HG03064 (cell line): ENCODE data around the gene SMARCC2.
"Not testable (repeated sequence)": the region's sequence is repeated elsewhere in the genome, so short reads cannot be mapped to it uniquely, and the experiment has no call there.

Source experiments
- ATAC-seq: cut with Tn5 transposase; IDR thresholded peaks from one replicate; pipeline ENCODE4 v1.9.1; 2021; ENCODE audit warnings: low read depth; ENCODE audit not compliant: unreplicated experiment

SMARCC2 gene

DNA sequence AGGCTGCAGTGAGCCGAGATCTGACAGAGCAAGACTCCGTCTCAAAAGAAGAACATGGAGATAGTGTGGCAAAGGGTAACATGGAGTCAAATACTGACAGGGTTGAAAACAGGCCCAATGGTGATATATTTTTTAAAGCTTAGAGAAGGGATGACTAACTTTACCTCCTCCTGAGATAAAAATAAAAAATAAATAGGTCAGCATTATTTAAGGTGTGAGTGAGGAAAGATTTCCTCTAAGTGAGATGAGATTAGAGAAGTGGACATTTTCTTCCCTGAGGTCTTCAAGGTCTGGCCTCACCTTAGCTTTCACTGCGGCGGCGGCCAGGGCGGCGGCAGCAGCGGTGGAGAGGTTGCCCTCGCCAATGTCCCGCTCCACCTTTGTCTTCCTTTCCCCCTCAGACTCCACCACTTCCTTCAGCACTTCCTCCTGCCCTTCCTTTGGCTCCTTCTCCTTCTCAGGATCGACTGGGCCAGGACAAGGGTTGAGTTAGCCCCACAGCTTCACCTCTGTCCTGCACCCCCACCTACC, 20.0 kb downstream of the SMARCC2 start:
- ATAC-seq, result no peak

DNA sequence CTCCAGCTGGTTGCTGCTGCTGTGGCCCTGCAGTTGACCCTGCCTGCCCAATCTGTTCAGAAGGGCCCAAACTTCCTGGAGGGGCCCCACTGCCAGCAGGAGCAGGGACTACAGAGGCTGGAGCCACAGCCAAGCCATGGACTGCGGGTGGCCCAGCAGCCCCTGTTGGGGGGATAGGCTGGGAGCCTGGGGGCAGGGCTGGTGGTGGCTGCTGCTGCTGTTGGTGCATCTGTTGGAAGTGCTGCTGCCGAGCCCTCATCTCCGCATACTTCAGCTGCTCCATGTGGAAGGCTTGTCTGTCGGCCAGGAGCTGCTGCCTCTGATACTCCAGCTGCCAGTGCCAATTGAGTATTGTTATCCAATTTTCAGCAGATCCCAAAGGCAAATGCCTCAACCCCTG, 23.9 kb downstream of the SMARCC2 start:
- no peak for ATAC-seq

DNA sequence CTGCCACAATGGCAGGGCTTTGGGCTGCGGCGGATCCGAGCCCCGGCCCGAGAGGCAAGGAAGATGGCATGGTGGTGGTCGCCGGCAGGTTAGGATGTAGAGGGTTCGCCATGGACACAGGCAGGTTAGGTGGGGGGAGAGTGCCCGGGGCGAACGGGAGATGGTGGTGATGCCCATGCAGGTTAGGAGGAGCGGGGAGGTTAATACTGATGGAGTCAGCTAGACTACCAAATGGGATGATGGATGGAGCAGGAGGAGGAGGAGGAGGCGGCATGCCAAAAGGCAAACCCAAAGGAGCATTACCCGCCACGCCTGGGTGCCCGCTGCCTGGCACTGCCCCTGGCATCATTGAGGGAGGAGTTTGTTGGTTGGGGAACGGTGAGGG, 24.9 kb downstream of the SMARCC2 start:
- no peak for ATAC-seq

DNA sequence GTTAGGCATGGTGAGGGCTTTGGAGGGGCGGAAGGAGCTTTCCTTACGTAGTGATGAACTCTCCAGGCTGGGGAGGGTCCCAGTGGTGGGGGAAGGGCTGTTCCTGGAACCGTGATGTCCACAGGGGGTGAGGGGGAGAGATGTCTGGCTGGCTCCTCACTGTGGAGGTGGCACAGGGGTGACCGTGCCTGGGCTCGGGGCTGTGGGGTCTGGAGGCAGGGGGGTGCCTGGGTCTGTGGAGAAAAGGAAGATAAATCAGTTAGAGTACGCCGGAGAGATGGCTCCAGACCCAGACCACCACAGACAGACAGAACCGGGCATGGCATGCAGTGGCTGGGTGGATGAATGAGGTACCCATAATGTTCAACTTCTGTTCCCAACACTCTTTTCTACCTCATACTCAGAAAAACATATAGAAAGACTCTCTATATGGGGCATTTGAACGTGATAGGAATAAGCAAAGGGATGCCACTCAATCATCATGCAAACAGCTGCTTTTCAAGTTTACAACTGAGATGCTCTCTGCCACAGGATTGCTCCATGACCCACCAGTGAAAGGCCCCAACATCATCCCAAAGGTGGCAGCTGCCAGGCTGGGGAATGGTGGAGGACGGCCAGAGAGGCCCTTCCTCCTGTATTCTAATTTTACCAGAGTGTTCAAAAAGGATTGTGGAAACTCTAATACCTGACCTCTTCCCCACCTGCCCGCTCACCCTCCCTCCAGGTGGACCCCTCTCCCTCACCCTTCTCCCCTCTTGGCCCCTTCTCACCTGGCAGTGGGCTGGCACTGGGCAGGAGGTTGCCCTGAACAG, 25.5 kb downstream of the SMARCC2 start:
- ATAC-seq, result no peak

DNA sequence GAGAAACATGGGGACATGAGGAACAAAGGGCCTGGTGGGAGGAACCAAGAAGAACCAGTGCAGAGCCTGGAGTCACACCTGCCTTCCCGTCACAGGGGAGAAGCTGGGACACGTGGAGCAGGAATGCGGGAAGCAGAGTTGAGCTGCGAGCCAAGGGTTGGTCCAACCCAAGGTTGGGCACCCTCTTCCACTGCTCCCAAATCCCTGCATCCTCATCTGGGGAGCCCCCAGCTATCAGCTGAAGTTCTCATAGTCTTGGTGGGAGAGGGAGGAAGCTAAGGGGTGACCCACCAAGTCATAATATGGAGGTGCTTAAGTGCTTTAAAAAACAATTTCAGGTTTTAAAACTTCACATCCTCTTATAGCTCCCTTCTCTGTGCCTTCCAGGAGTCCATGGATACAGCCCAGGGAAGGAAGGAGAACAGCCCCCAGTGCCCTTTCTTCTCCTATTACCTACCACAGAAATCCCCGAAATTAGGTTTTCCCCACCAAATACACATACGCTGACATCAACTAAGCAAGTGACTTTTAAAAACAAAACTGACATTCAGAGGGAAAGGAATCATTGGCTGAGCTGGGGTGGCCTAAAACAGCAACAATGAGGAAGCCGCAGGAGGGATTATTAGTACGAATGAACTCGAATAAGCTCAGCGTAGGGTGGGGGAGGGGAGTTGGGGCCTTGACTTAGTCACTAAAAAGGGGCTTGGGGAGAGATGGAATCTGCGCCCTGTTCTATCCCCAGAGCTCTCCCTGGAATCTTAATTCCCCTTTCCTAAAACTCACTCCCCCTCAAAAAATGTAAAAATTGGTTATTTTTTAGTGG, 26.6 kb downstream of the SMARCC2 start:
- ATAC-seq, result no peak

DNA sequence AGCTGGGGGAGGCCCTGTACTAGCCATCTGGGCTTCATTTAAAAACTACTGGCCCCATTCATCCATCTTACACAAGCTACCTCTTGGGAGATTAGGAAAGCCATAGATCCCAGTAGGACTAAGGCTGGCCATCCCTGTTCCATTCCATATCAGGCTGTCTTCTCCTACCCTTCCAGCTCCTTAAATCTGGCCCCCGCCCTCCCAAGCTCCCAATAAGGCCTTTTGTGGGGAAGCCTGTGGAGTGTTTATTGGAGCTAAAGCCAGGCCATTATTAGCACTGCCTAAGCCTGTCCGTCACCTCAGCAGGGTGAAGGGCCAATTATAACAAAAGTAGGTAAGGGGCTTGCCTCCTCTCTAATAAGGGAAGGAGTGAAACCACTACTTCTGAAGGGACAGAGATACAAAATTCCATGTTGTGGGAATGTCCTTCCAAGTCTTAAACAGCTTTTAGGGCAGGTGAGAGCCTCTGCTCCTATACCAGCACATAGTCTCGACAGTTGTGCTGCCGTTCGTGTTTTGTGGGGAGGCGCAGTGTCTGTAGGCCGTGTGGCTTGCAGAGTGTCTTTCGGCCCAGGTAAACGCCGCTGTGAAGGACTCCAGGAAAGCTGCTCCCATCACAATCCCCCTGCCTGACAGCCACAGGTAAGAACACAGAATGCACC, 27.5 kb downstream of the SMARCC2 start:
- ATAC-seq, result no peak

DNA sequence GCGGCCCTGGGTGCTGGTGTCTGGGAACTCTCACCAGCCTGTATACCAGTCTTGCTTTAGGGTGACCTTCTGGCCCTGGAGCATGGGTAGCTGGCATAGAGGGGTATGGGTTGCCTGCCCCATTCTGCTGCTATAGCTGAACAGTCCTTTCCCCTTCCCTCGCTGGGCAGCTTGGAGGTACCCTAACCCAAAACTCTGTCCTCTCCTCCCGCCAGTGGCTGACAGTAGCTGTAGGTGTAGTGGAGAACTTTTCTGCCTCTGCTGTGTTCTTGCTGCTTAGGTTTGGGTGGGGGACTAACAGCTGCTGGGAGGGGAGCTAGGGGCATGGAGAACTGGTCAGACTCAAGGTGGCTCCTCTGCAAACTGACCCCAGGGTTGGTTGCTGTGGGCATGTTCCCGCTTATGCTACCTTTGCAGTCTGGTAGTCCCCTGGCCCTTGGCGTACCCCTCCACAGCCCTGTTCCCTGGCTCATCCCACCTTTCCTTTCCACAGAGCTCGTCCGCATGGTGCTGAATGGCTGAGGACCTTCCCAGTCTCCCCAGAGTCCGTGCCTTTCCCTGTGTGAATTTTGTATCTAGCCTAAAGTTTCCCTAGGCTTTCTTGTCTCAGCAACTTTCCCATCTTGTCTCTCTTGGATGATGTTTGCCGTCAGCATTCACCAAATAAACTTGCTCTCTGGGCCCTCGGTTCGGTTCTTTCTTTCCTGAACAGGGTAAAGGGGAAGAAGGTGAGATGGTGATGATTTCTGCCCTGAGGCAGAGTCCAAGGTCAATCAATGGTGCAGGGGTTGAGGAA, 28.2 kb downstream of the SMARCC2 start:
- no peak for ATAC-seq

DNA sequence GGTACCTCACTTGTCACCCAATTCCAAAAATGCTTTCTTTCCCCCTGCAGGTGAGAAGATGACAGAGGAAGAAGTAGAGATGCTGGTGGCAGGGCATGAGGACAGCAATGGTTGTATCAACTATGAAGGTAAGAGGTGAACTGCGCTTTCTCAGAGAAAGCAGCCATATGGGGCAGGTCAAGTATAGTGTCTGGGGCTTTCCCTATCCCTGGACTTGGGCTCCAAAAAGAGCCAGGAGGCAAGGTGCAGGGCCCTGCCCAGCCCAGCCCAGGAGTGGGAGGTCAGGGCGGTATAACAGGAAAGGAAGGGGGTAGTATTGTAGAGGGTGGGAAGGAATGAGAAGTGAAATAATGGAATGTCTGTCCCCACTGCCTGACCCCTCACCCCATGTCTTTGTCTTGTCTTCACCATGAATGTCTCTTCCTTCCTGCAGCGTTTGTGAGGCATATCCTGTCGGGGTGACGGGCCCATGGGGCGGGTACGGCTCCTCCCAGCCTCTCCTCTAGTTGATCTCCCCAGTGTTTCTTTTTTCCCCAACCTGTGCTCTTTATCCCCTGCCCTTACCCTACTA, 29.0 kb downstream of the SMARCC2 start:
- no peak for ATAC-seq

DNA sequence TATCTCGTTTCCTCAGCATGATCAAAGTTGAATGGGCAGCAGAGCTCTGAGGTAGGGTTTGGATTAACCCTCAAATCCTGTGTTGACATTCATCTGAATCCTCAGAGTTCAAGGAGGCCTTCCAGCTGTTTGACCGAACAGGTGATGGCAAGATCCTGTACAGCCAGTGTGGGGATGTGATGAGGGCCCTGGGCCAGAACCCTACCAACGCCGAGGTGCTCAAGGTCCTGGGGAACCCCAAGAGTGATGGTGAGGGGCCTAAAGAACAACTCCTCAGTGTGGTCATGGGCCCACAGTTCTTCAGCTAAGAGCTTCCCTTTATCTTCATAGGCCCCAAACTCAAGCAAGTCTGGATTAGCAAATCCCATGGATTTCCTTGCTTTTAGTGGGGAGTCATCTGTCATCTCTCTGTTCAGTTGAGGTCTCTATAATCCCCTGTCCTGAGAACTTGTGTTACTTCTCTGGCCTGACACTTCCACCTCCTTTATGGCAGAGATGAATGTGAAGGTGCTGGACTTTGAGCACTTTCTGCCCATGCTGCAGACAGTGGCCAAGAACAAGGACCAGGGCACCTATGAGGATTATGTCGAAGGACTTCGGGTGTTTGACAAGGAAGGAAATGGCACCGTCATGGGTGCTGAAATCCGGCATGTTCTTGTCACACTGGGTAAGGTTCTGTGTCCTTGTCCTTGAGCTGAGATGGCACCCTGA, 29.6 kb downstream of the SMARCC2 start:
- no peak for ATAC-seq

DNA sequence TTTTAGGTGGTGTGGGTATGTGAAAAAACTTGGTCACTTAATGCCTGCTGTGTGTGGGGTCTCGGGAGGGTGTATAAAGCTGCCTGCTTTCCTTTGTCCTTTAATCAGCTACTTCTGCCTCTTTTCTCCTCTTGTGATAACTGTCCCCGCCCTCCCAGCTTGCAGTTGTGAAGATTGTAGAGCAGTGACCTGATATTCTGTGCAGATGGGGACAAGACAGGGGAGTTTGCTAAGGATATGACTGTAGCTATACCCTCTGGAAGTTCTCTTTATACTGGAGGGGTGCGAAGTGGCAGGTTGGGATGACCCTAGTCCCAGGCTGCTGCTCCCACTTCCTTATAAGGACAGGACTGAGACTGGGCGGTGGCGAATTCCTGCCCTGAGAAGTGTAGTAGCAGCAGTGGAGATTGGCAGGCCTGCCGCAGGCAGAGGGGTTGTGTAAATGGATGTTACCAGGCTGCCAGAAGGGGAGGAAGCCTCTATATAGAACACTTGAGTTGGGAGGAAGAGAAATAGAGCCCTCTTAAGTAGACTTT, 30.3 kb downstream of the SMARCC2 start:
- no peak for ATAC-seq

DNA sequence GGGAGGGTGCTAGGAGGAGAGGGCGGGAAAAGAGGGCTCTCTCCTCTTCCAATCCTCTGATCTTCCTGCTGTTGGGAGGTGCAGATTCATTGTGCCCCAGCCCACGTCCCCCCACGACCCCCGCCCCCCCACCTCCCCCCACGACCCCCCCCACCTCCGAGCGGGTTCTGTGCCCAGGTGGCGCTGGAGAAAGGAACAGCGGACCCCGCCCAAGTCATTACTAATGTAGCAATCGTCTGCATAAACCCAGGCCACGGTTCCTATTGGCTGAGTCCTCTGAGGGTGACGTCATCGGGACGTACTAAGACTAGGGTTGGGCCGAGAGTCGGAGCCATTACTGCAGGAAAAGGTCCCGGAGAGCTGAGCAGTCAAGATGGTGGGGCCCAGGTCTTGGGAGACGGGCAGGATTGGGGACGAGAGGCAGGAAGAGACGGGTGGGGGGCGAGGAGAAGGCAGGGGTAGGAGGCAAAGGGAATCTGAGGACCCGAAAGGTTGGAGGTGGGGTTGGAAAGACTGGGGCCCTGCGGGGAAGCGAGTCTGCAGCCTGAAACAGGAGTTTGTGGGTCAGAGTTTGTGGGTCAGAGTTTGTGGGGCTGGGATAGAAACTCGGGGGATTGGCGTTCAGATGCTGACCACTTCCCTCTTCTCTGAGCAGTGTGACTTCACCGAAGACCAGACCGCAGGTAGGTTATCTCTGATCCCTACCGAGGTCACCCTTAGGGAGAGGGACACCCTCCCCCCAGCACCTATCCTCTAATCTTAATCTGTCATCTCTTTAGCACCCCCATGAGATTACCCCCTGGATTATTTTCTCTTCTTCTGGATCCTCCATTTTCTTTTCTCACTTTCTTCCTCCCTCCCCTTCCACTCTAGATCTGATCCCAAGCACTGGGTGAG, 31.0 kb downstream of the SMARCC2 start, which contains the start of gene MYL6:
Gene MYL6, plus strand, starts transcription at position 331 of the 897 bp plus-strand sequence. Its CDS starts 43 bp downstream, at position 374.
- ATAC-seq, result peak; percentile 70

DNA sequence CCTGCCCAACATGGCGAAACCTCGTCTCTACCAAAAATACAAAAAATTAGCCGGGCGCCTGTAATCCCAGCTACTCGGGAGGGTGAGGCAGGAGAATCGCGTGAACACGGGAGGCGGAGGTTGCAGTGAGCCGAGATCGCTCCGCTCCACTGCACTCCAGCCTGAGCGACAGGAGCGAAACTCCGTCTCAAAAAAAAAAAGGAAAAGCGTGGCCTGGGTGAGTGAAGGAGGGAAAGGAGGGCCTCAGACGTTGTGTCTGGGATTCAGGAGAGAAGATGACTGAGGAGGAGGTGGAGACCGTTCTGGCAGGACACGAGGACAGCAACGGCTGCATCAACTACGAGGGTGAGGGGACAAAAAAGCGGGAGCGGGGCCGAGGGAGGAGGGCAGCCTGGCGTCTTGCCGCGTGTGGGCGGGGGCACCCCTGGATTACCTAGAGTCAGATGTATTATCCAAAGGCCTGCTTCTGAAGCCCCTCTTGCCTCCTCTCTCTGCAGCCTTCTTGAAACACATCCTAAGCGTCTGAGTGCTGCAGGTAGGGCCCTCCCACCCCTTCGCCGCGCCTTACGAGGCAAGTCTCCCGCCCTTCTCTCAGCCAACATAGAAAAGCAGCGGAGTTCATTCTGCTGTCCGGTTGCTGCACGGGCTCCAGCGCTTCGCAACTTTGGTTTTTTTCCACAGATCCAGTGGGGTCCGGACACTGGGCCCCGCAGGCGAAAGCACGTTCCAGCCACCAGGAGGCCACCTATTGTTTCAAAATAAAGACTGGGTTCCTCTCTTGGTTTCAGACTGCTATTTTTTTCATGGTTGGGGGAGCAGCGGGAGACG, 31.9 kb downstream of the SMARCC2 start:
- no peak for ATAC-seq

DNA sequence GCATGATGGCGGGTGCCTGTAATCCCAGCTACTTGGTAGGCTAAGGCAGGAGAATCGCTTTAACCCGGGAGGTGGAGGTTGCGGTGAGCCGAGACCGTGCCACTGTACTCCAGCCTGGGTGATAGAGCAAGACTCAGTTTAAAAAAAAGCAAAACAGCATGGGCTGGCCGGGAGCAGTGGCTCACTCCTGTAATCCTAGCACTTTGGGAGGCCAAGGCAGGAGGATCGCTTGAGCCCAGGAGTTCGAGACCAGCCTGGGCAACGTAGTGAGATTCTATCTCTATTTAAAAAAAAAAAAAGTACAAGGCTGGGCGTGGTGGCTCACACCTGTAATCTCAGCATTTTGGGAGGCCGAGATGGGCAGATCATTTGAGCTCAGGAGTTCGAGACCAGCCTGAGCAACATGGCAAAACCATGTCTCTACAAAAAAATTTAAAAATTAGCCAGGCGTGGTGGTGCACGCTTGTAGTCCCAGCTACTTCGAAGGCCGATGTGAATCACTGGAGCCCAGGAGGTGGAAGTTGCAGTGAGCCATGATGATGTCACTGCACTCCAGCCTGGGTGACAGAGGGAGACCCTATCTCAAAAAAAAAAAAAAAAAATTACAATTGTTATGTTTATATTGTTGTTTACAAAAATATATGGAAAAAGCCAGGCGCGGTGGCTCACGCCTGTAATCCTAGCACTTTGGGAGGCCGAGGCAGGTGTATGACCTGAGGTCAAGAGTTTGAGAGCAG, 32.7 kb downstream of the SMARCC2 start:
- not testable (repeated sequence) for ATAC-seq

DNA sequence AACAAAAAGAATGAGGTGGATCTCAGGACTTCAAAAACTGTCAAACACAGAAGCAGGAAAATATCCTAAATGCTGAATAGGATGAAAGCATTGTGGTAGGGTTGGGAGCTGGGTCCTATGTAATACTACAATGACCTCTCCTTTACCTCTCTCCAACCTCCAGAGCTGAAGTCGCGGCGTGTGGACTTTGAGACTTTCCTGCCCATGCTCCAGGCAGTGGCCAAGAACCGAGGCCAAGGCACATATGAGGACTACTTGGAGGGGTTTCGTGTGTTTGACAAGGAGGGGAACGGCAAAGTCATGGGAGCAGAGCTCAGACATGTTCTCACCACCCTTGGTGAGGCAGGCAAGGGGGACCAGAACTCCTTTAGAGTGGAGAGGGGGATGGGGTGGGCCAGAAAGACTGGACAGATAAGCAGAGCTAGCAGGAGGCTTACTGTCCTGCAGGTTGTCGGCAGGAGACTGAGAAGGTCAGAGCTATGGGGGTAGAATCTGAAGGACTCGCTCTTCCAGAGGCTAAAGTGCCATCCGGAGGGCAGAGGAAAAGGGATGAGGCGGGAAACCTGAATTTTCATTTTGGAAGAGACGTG, 33.9 kb downstream of the SMARCC2 start:
- no peak for ATAC-seq

DNA sequence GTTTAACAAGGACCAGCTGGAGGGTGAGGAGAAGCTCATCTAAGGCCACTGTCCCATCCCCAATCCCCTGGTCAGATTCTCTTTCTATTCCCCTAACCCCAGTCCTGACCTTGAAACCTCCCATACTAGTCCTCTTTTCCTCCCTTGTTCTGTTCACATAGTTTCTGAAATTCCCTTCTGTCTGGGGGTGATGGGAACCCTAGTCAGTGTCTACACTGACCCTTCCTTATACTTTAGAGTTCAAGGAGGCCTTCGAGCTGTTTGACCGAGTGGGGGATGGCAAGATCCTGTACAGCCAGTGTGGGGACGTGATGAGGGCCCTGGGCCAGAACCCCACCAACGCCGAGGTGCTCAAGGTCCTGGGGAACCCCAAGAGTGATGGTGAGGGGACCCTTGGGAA, 34.5 kb downstream of the SMARCC2 start:
- no peak for ATAC-seq

DNA sequence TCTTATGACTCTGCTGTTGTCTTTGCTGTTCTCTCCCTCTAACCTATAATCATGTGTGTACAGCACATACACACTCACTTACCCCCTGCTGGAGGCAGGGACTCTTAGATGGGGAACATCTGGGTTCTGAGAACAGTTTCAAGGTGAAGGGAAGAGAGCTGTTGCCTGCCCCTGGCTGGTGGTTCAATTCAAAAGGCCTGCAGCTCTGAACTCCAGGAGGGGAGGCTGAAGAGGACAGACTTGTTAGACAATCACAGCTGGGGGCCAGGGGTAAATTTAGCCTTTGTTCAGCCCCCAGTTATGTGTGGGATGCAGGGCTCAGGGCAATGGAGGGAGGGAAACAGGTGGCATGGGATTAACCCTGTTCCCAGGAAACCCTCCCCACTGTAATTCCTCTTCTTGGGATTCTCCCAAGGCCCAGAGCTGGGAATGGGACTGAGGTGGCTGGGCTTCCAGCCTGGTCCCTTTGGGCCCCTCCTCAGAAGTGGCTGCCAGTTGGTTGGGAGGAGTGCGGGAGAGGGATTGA, 35.0 kb downstream of the SMARCC2 start:
- no peak for ATAC-seq
